Measurements from ENCODE around the gene WDFY2.

DNA sequence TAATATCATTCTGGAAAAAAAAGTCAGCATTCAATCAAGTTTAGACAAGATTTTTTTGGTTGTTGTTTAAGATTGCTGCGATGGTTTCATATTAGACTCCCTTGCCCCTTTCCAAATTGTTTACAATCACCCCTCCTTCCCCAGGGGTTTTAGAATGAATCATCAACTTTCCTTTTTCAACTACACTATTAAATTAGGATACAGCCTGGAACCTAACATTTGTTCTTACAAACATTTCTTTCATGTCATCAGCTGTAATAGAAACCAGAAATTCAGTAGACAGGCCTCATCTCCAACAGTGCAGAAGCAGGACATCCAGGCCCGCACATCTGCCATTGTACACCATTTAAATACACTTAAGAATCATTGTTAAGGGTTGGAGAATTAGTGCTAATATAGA, 44.4 kb upstream of the WDFY2 start:
- TF ChIP-seq, protein P1, sequence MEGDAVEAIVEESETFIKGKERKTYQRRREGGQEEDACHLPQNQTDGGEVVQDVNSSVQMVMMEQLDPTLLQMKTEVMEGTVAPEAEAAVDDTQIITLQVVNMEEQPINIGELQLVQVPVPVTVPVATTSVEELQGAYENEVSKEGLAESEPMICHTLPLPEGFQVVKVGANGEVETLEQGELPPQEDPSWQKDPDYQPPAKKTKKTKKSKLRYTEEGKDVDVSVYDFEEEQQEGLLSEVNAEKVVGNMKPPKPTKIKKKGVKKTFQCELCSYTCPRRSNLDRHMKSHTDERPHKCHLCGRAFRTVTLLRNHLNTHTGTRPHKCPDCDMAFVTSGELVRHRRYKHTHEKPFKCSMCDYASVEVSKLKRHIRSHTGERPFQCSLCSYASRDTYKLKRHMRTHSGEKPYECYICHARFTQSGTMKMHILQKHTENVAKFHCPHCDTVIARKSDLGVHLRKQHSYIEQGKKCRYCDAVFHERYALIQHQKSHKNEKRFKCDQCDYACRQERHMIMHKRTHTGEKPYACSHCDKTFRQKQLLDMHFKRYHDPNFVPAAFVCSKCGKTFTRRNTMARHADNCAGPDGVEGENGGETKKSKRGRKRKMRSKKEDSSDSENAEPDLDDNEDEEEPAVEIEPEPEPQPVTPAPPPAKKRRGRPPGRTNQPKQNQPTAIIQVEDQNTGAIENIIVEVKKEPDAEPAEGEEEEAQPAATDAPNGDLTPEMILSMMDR (IDR thresholded peaks at IDR 0.05; ENCODE audit: low read depth, low read length) = no peak
- TF ChIP-seq EZH2phosphoT487 (IDR thresholded peaks at IDR 0.05; ENCODE audit: low read depth) = no peak
